Left forelimb (tissue), 1 donor: Measurements from ENCODE around the gene SELP.

Experiments
- DNase-seq: peaks from one replicate; pipeline ENCODE4 v3.0.0-alpha.2; 2018; ENCODE audit warnings: low spot score

Gene SELP

GRCh38 chr1:169620565-169620964 lies 9.4 kb downstream of the SELP start:
- DNase-seq, result no peak

- no peak for DNase-seq
These were observed 11.6 kb downstream of the SELP start for GRCh38 chr1:169618367-169618766.

GRCh38 chr1:169615803-169616202 lies 14.1 kb downstream of the SELP start:
- no peak for DNase-seq

GRCh38 chr1:169610858-169611257 lies 19.1 kb downstream of the SELP start:
- no peak for DNase-seq

GRCh38 chr1:169610108-169610507 lies 19.8 kb downstream of the SELP start:
- no peak for DNase-seq

GRCh38 chr1:169608226-169608625 lies 21.7 kb downstream of the SELP start:
- DNase-seq, result no peak

GRCh38 chr1:169604781-169605560 lies 25.0 kb downstream of the SELP start:
- DNase-seq, result no peak

GRCh38 chr1:169601096-169601881 lies 28.6 kb downstream of the SELP start:
- DNase-seq, result no peak

- DNase-seq, result no peak
These were observed 33.9 kb downstream of the SELP start for GRCh38 chr1:169595764-169596711.

GRCh38 chr1:169594391-169594790 lies 35.5 kb downstream of the SELP start:
- no peak for DNase-seq

- no peak for DNase-seq
These were observed 39.0 kb downstream of the SELP start for GRCh38 chr1:169590932-169591331.

GRCh38 chr1:169588785-169589485 lies 41.0 kb downstream of the SELP start:
- DNase-seq, result no peak

GRCh38 chr1:169588112-169588511 lies 41.8 kb downstream of the SELP start:
- DNase-seq, result no peak

GRCh38 chr1:169586395-169587255 lies 43.3 kb downstream of the SELP start, which contains the start of gene F5:
Gene F5 (minus strand): TSS chr1:169586481. CDS start chr1:169586386, 95 bp downstream.
- no peak for DNase-seq

- DNase-seq, result no peak
These were observed 43.9 kb downstream of the SELP start for GRCh38 chr1:169586067-169586394.

- no peak for DNase-seq
These were observed 44.7 kb downstream of the SELP start for GRCh38 chr1:169585181-169585580.

- DNase-seq, result no peak
These were observed 45.3 kb downstream of the SELP start for GRCh38 chr1:169584483-169585144.

- no peak for DNase-seq
These were observed 51.8 kb downstream of the SELP start for GRCh38 chr1:169577981-169578738.

- no peak for DNase-seq
These were observed 53.0 kb downstream of the SELP start for GRCh38 chr1:169576935-169577331.
